ENCODE results near the gene PRR13. TPM values are rescaled to one million over a fixed set of nuclear protein-coding genes. Genes with fewer than 3 reads are reported as not detected.
"Not testable (repeated sequence)": the region's sequence is repeated elsewhere in the genome, so short reads cannot be mapped to it uniquely, and the experiment has no call there.

The PRR13 gene
- polyA plus RNA-seq, 1 donor from 2014 or later = 6.4 TPM

GRCh38 chr12:53480491-53481442 is 39.2 kb downstream of the PRR13 start:
- no peak overlapping the region for H3K27ac ChIP-seq (ENCODE audit: low read length)

DNA sequence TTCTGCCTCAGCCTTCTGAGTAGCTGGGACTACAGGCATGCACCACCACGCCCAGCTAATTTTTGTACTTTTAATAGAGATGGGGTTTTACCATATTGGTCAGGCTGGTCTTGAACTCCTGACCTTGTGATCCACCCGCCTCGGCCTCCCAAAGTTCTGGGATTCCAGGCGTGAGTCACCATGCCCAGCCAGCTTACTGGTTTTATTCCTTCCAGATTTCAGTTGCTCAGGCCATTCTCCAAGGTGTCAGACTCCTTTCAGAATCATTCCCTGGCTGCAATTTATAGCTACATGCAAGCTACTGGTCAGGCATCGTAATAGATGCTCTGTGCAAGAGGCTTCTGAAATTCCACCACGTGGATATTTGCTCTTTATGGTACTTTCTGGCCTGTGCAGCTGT is 39.9 kb downstream of the PRR13 start:
- H3K27ac ChIP-seq (ENCODE audit: low read length); H3K4me3 ChIP-seq (ENCODE audit: low read length); H4K20me1 ChIP-seq (ENCODE audit: insufficient read depth); H3F3A ChIP-seq (ENCODE audit: insufficient read depth, low read length, poor library complexity, severe bottlenecking); H2AFZ ChIP-seq (ENCODE audit: low read depth, low read length); H3K9me3 ChIP-seq (ENCODE audit: low read length); H3K36me3 ChIP-seq (ENCODE audit: insufficient read depth, low read length); H3K27me3 ChIP-seq (ENCODE audit: insufficient read depth, low read depth, low read length); H3K9ac ChIP-seq (ENCODE audit: low read length); H3K4me2 ChIP-seq (ENCODE audit: low read length); H3K79me2 ChIP-seq (replicated peaks; ENCODE audit: insufficient read depth, low read length); H3K9me2 ChIP-seq (ENCODE audit: insufficient read depth, low read length): not testable (repeated sequence)

More at GRCh38 chr12:53480491-53481442, 39.2 kb downstream of the PRR13 start:
- H4K20me1 ChIP-seq (ENCODE audit: insufficient read depth) = peaks cover 7% of the 10 kb centered on the region
- no peaks in the 10 kb centered on the region for H3K9me2 ChIP-seq (ENCODE audit: insufficient read depth, low read length)
- H2AFZ ChIP-seq (ENCODE audit: low read depth, low read length) = no peak overlapping the region
- no peaks in the 10 kb centered on the region for H3F3A ChIP-seq (ENCODE audit: insufficient read depth, low read length, poor library complexity, severe bottlenecking)
- no peaks in the 10 kb centered on the region for H3K27me3 ChIP-seq (ENCODE audit: insufficient read depth, low read depth, low read length)
- no peak overlapping the region for H3K4me3 ChIP-seq (ENCODE audit: low read length)
- no peaks in the 10 kb centered on the region for H3K36me3 ChIP-seq (ENCODE audit: insufficient read depth, low read length)
- no peak overlapping the region for H3K4me2 ChIP-seq (ENCODE audit: low read length)
- H3K79me2 ChIP-seq (replicated peaks; ENCODE audit: insufficient read depth, low read length) = no peaks in the 10 kb centered on the region
- no peak overlapping the region for H3K9ac ChIP-seq (ENCODE audit: low read length)
- no peak for TF ChIP-seq MXI1 (conservative IDR thresholded peaks at IDR 0.05; ENCODE audit: poor library complexity, severe bottlenecking)
- H3K9me3 ChIP-seq (ENCODE audit: low read length) = no peaks in the 10 kb centered on the region

GRCh38 chr12:53481939-53482586 is 40.5 kb downstream of the PRR13 start:
- Histone ChIP-seq H3K27me3 (ENCODE audit: insufficient read depth, low read depth, low read length) (no peaks in the 10 kb centered on the region), H3F3A (ENCODE audit: insufficient read depth, low read length, poor library complexity, severe bottlenecking) (no peaks in the 10 kb centered on the region), H3K9me2 (ENCODE audit: insufficient read depth, low read length) (no peaks in the 10 kb centered on the region), H3K27ac (ENCODE audit: low read length) (no peak overlapping the region), H3K4me2 (ENCODE audit: low read length) (no peak overlapping the region), H3K36me3 (ENCODE audit: insufficient read depth, low read length) (no peaks in the 10 kb centered on the region), H3K79me2 (replicated peaks; ENCODE audit: insufficient read depth, low read length) (peaks cover 1% of the 10 kb centered on the region), H4K20me1 (ENCODE audit: insufficient read depth) (peaks cover 2% of the 10 kb centered on the region), H3K9me3 (ENCODE audit: low read length) (no peaks in the 10 kb centered on the region), H2AFZ (ENCODE audit: low read depth, low read length) (no peak overlapping the region), H3K4me3 (ENCODE audit: low read length) (no peak overlapping the region), H3K9ac (ENCODE audit: low read length) (no peak overlapping the region)
- TF ChIP-seq CTCF (IDR thresholded peaks at IDR 0.05; ENCODE audit: poor library complexity, severe bottlenecking) (peak; percentile 30), MXI1 (conservative IDR thresholded peaks at IDR 0.05; ENCODE audit: poor library complexity, severe bottlenecking) (no peak)

GRCh38 chr12:53482626-53483168 is 41.2 kb downstream of the PRR13 start:
- Histone ChIP-seq H3K36me3 (ENCODE audit: insufficient read depth, low read length) (no peaks in the 10 kb centered on the region), H3K9me2 (ENCODE audit: insufficient read depth, low read length) (no peaks in the 10 kb centered on the region), H2AFZ (ENCODE audit: low read depth, low read length) (no peak overlapping the region), H3F3A (ENCODE audit: insufficient read depth, low read length, poor library complexity, severe bottlenecking) (no peaks in the 10 kb centered on the region), H3K9ac (ENCODE audit: low read length) (no peak overlapping the region), H3K9me3 (ENCODE audit: low read length) (no peaks in the 10 kb centered on the region), H3K27ac (ENCODE audit: low read length) (no peak overlapping the region), H3K4me2 (ENCODE audit: low read length) (no peak overlapping the region), H3K4me3 (ENCODE audit: low read length) (no peak overlapping the region), H3K79me2 (replicated peaks; ENCODE audit: insufficient read depth, low read length) (peaks cover 6% of the 10 kb centered on the region), H4K20me1 (ENCODE audit: insufficient read depth) (peaks cover 7% of the 10 kb centered on the region), H3K27me3 (ENCODE audit: insufficient read depth, low read depth, low read length) (no peaks in the 10 kb centered on the region)
- no peak for TF ChIP-seq EP300 (conservative IDR thresholded peaks at IDR 0.05; ENCODE audit: poor library complexity, severe bottlenecking)
- TF ChIP-seq TAF1 (IDR thresholded peaks at IDR 0.05; ENCODE audit: low read depth) = no peak
- no peak for TF ChIP-seq MXI1 (conservative IDR thresholded peaks at IDR 0.05; ENCODE audit: poor library complexity, severe bottlenecking)
- TF ChIP-seq, protein P1, sequence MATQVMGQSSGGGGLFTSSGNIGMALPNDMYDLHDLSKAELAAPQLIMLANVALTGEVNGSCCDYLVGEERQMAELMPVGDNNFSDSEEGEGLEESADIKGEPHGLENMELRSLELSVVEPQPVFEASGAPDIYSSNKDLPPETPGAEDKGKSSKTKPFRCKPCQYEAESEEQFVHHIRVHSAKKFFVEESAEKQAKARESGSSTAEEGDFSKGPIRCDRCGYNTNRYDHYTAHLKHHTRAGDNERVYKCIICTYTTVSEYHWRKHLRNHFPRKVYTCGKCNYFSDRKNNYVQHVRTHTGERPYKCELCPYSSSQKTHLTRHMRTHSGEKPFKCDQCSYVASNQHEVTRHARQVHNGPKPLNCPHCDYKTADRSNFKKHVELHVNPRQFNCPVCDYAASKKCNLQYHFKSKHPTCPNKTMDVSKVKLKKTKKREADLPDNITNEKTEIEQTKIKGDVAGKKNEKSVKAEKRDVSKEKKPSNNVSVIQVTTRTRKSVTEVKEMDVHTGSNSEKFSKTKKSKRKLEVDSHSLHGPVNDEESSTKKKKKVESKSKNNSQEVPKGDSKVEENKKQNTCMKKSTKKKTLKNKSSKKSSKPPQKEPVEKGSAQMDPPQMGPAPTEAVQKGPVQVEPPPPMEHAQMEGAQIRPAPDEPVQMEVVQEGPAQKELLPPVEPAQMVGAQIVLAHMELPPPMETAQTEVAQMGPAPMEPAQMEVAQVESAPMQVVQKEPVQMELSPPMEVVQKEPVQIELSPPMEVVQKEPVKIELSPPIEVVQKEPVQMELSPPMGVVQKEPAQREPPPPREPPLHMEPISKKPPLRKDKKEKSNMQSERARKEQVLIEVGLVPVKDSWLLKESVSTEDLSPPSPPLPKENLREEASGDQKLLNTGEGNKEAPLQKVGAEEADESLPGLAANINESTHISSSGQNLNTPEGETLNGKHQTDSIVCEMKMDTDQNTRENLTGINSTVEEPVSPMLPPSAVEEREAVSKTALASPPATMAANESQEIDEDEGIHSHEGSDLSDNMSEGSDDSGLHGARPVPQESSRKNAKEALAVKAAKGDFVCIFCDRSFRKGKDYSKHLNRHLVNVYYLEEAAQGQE (IDR thresholded peaks at IDR 0.05; ENCODE audit: borderline replicate concordance) = no peak
- no peak for TF ChIP-seq EZH2 (IDR thresholded peaks at IDR 0.05; ENCODE audit: borderline replicate concordance, insufficient read depth, low read length, poor library complexity, severe bottlenecking)
- TF ChIP-seq POLR2AphosphoS5 (IDR thresholded peaks at IDR 0.05) = no peak
- TF ChIP-seq CTCF (IDR thresholded peaks at IDR 0.05; ENCODE audit: poor library complexity, severe bottlenecking) = no peak

Data from neural cell (in vitro differentiated cells).